GM06990 (cell line): Measurements from ENCODE around the gene AMPD3.

Experiments
- DNase-seq: peaks from one replicate; pipeline ENCODE4 v3.0.0-alpha.2; 2011; ENCODE audit not compliant: insufficient read length; ENCODE audit errors: extremely low read depth
- H3K27me3 ChIP-seq: replicated peaks from 2 replicates; pipeline ENCODE4 v1.6.0; 2011; ENCODE audit warnings: low read length; ENCODE audit not compliant: control insufficient read depth, insufficient read depth
- H3K36me3 ChIP-seq: 2 replicates; pipeline ENCODE4 v1.5.1; 2011; ENCODE audit warnings: low read length; ENCODE audit not compliant: control insufficient read depth, insufficient read depth
- H3K4me3 ChIP-seq: replicated peaks from 2 replicates; pipeline ENCODE4 v1.5.1; 2011; ENCODE audit warnings: low read depth, mild to moderate bottlenecking, control low read depth, low read length
- TF ChIP-seq, protein P1 (sequence below): IDR thresholded peaks from 2 replicates; pipeline ENCODE4 v1.5.1; 2011; ENCODE audit warnings: low read length, control low read depth, mild to moderate bottlenecking, inconsistent platforms; ENCODE audit not compliant: insufficient read depth, poor library complexity, severe bottlenecking

Gene AMPD3

GRCh38 chr11:10534316-10534715 is 79.3 kb downstream of the AMPD3 start:
- TF ChIP-seq, protein P1, sequence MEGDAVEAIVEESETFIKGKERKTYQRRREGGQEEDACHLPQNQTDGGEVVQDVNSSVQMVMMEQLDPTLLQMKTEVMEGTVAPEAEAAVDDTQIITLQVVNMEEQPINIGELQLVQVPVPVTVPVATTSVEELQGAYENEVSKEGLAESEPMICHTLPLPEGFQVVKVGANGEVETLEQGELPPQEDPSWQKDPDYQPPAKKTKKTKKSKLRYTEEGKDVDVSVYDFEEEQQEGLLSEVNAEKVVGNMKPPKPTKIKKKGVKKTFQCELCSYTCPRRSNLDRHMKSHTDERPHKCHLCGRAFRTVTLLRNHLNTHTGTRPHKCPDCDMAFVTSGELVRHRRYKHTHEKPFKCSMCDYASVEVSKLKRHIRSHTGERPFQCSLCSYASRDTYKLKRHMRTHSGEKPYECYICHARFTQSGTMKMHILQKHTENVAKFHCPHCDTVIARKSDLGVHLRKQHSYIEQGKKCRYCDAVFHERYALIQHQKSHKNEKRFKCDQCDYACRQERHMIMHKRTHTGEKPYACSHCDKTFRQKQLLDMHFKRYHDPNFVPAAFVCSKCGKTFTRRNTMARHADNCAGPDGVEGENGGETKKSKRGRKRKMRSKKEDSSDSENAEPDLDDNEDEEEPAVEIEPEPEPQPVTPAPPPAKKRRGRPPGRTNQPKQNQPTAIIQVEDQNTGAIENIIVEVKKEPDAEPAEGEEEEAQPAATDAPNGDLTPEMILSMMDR = no peak
- DNase-seq = no peak
- no peaks in the 10 kb centered on the region for H3K36me3 ChIP-seq
- no peak overlapping the region for H3K4me3 ChIP-seq
- no peaks in the 10 kb centered on the region for H3K27me3 ChIP-seq

DNA sequence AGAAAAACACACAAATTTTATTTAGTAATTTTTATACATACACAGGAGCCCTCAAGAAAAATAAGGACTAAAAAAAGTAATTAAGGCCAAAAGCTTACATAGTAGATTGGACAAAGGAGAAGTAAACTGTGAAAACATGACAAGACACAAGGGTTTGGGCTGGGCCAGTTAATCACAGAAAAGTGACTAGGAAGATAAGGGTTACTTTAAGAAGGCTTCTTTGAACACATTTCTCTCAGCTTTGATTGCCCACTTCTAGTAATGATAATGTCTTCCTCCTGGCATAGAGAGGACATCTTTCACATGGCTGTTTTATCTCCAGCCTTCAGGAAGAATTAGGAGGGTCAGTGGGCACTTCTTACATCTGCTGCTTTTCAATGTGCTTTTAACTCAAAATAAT is 82.5 kb downstream of the AMPD3 start:
- Histone ChIP-seq H3K36me3 (no peaks in the 10 kb centered on the region), H3K27me3 (no peaks in the 10 kb centered on the region), H3K4me3 (no peak overlapping the region)
- DNase-seq = no peak
- TF ChIP-seq, protein P1 = no peak

DNA sequence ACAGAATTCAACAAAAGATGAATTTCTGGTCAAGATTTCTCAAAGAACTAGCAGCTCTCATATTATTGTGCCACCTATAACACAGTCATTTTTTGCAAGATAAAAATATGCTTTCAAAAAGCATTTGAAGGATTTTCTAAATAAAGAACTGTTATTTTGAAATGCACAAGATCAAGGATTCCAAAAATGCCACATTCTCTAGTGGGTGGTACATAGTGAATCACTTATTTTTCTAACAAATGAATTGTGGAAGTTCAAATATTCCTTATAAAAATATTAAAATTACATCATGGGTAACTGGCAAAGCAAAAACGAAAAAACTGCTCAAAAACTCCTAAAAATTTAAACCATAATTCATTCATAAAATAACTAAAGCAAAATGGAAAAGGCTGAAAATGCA is 83.9 kb downstream of the AMPD3 start:
- TF ChIP-seq, protein P1 = no peak
- DNase-seq = no peak
- no peaks in the 10 kb centered on the region for H3K36me3 ChIP-seq
- no peak overlapping the region for H3K4me3 ChIP-seq
- no peaks in the 10 kb centered on the region for H3K27me3 ChIP-seq

DNA sequence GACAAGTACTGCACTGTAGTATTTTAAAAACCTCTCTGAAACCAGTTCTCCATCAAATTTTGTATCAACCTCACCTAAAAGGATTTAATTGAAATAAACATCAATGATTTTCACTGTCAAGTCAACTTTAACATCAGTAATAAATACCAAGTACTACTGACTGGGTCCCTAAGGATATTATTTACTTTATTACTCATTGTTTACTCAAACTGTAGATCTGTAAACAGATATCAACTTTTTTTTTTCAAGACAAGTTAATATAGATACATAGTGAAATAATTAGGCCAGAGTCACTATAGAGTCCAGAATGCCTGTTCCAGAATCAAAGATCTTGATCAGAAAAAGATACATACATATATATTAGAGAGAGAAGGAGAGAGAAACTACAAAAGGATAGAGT is 84.3 kb downstream of the AMPD3 start:
- TF ChIP-seq, protein P1 = no peak
- H3K36me3 ChIP-seq = no peaks in the 10 kb centered on the region
- H3K27me3 ChIP-seq = no peaks in the 10 kb centered on the region
- H3K4me3 ChIP-seq = no peak overlapping the region
- DNase-seq = no peak

DNA sequence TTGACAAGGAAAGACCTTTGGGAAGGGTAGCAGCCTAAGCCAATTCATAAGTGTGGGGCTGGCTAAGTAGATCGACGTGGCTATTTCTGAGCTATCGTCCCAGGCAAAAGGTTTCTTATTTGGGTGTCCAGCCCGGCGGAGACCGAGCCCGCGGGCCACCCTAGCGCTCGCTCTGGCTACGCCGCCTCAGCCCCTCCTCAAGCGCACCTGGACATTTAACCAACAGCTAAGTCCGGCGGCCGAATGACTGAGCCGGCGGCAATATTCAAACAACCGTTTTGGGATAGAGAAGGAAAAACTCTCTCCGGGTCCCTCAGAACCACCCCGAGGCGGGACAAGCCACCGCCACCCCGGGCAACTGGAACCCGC is 85.5 kb downstream of the AMPD3 start:
- no peak for DNase-seq
- TF ChIP-seq, protein P1 = no peak
- Histone ChIP-seq H3K36me3 (no peaks in the 10 kb centered on the region), H3K4me3 (peak overlapping the region; percentile 84), H3K27me3 (no peaks in the 10 kb centered on the region)

- H3K36me3 ChIP-seq = no peaks in the 10 kb centered on the region
- TF ChIP-seq, protein P1 = peak; percentile 88
- H3K4me3 ChIP-seq = peak within 1 kb of the TSS; percentile 84
- H3K27me3 ChIP-seq = no peaks in the 10 kb centered on the region
- DNase-seq = peak; percentile 94
Observed at GRCh38 chr11:10540915-10541560, 86.0 kb downstream of the AMPD3 start, which contains the start of gene RNF141. Gene RNF141, minus strand, starts transcription at chr11:10541187. Its CDS starts 7,029 bp downstream, at chr11:10534158.
